Stimulated activated CD4-positive, alpha-beta T cell treated with anti-CD3 and anti-CD28 coated beads, Interleukin-12 subunit alpha, Interleukin-12 subunit beta, amount 100 ng/mL, for 24 hours (primary cell): ENCODE data around the gene NF1.

ENCODE experiments used
- DNase-seq, 2 experiments: peaks; one replicate each; pipeline ENCODE4 v3.0.0-alpha.2; 2020; ENCODE audit warnings: low read depth in 2 of 2

NF1 gene

DNA sequence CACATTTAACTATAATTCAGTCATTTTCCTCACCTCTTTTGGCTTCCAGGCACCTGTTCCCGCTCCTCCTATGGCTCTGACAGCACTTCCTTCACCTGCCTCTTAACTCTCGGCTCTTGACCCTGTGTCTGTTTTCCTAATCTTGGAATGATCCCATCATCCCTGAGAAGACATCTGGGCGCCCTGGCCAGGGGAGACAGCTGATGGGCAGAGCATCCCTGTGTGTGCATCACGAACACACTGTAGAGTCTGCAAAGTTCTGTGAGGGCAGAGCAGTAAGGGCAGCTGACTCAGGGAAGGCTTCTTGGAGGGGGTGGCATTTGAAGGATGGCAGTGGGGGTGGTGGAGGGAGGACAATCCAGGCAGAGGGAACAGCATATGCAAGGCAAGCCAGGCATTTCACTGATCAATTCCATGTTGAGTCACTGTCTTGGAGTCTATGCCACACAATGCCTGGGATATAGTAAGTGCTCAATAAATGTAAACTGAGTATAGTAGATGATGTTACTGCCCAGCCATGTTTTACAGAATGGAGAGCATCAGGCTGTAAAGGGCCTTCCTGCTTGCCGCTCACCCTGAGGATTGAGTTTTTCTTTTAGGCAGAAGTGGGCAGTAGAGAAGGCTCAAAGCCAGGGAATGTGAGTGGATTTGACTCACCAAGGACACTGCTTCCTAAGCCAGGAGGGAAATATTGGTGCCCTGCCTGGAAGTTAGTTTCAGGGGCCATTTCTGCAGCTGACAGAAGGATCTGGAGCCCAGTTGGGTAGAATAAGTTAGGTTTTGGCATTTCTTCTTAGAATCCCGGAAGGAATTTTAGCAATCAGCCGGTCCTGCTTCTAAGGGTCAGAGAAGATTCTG, 290.9 kb downstream of the NF1 start:
- no peak for DNase-seq

DNA sequence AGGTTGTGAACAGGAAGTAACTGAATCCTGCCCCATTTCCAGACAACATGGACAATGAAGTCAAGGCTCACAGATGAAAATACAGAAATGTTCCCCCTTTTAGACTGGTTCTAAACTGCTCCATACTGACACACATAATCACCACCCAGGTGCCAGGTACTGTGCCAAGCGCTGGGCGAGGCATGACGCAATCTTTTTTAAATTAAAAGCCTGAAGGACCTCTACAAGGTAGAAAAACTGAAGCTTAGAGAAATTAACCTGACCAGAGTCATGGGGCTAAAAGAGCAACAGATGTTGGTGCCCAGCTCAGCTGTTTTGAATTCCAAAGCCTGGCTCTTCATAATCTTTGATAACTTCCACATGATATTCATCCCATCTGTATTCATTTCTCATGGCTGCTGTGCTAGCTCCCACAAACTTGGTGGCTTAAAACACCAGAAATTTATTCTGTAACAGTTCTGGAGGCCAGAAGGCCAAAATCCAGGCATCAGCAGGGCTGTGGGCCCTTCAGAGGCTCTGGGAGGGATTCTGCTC, 291.8 kb downstream of the NF1 start:
- no peak for DNase-seq

DNA sequence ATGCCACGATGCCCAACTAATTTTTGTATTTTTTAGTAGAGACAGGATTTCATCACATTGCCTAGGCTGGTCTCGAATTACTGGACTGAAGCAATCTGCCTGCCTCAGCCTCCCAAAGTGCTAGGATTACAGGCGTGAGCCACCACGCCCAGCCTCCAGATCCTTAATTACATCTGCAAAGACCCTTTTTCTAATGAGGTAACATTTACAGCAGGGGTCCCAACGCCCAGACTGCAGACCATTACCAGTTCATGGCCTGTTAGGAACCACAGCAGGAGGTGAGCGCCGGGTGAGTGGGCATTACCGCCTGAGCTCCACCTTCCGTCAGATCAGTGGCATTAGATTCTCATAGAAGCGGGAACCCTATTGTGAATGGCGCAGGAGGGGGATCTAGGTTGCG, 292.7 kb downstream of the NF1 start:
- DNase-seq = no peak

DNA sequence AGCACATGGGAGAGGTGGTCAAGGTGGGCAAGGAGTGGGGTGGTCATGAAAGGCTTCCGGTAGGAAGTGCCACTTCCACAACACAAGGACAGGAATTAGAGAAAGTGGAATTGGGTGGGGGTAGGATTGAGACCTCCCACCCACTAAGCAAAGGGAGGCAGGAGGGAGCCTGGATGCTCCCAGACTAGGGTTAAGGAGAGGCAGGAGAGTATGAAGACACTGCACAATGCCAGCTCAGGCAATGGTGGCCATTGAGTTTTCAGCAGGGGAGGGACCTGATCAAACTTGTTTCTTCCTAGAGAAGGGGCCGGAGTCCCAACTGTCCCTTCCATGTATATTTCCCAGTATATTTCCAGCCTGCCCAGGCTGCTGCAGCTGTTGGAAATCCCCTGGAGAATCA, 293.6 kb downstream of the NF1 start:
- no peak for DNase-seq

DNA sequence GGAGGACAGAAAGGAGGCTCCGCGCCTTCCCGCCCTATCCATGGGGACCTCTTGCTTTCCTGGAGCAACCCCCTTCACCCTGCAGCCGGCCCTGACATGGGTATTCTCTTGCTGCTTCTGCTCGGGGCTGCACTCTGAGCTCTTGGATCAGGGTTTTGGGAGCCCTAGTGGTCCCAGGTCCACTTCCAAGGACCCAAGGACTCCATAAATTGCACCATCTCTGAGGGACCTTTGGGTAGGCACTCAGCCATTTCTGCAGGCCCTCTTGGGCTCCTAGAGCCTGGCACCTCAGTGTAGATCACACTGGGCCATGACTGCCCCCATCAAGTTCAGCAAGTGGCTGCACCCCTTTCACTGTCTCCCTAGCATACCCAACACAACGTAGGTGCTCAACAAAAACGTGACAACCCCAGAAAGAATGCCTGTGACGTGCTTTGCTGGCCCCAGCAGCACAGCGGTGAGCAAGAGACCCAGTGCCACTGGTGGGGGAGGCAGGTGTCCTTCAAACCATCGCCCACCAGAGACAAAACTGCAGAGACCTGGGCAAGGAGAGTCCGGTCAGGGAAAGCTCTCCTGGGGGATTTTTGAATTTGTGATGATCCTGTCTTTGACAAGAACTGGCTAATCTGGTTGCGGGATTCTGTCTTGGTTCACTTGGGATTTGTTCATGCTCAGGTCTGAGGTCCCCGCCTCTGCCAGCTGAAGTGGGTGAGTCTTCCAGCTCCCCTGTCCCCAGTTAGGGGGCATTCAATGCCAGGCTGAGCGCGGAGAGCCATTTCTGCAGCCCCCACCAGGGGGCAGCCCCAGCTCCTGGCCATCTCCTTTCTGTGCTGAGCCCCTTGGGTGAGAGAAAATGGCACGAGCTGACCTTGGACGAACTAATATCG, 294.2 kb downstream of the NF1 start:
- peak in 1 of 2 experiments; percentile 35 for DNase-seq

DNA sequence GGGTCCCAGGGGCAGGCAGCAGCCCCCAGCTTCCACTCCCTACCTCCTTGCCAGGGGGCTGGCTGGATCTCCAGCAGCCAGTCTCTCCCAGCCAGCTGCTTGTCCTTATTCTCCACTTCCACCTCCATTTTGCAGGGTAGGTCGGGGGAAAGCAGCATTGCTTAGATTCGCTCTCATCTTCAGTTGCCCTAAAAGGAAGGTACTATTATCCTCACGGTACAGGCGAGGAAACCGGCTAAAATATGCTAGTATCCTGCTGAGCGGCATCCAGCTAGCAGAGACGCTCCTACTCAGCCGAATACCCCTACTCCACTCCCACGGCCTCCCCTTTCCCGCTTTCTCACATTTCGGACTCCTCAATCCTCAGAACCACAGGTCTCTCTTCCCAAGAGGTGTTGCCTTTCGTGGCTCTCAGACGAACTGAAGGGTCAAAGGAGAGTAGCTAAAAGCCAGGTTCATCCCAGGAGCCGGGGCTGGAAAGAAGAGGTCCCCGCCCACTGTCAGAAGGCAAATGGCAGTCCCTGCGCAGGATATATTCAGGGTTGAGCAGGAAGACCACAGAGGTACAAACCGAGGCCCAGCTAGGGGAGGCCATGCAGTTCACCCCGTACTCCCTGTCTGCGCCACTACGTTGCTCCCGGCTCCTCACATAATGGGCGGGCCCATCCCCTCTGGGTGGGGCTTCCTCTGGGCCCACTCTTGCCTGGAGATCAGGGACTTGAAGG, 295.0 kb downstream of the NF1 start:
- no peak for DNase-seq

DNA sequence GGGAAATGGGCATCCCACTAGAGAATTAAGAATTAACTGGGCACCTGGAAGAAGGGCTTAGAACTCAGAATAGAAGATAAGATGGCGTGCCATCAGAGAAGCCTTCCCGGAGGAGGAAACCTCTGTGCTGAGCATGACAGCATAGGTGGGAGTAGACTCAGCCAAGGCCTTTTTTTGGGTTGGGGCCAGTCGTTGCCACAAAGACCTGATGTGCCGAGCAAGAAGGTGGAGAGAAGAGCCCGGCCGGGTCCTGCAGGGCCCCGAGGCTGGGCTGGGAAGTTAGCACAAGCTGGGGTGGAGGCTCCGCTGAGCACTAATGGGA, 295.6 kb downstream of the NF1 start:
- no peak for DNase-seq

DNA sequence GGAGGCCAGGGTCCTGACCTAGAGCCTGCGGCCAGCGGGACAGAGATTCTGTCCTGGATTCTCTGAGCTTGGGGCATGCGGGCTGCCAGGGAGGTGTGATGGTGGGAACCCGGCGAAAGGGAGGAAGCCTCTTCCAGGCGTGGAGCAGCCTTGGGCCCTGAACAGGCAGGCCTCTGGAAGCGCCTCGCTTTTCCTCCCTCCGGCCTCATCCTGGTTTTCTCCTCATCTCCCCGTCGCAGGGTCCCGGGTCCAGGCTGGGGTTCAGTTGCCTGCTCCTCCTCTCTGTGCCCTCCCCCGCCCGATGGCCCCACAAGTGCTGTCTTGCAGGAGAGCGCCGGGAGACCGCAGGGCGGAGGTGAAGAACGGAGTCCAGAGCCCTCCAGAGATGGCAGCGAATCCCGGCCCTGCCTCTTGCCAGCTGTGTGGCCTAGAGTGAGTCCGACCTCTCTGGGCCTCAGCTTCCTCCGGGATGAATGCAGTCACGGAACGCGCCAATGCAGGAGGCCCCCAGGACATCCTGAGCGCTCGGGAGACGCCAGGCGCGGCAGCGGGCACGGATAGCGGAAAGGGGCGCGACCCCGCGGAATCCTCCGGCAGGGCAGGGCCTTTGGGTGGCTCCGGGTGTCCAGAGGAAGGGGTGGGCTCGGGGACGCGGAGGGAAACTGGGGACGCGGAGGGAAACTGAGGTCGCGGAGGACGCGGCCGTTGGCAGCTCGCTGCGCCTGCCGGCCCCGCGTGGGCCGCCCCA, 296.1 kb downstream of the NF1 start:
- DNase-seq = no peak

DNA sequence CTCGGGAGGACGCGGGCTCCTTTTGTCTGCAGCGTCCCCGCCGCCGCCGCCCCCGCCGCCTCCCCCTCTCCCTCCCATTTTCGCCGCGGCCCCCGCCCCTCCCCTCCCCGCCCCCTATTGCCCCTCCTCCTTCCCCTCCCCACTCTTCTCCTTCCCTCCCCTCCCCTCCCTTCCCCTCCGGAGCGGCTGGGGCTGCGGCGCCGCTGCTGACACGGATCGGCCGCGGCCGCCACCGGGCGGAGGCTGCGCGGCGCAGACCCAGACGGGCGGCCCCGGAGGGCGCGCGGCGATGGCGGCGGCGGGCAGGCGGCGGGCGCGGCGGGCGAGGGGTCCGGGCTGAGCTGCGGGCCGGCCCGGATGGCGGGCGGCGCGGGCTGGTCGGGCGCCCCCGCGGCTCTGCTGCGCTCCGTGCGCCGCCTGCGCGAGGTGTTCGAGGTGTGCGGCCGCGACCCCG, 296.7 kb downstream of the NF1 start, which contains the start of gene RAB11FIP4:
TSS of gene RAB11FIP4 (plus strand) at position 180 of the 454 bp plus-strand sequence. CDS start at position 358, 178 bp downstream.
- DNase-seq = no peak

DNA sequence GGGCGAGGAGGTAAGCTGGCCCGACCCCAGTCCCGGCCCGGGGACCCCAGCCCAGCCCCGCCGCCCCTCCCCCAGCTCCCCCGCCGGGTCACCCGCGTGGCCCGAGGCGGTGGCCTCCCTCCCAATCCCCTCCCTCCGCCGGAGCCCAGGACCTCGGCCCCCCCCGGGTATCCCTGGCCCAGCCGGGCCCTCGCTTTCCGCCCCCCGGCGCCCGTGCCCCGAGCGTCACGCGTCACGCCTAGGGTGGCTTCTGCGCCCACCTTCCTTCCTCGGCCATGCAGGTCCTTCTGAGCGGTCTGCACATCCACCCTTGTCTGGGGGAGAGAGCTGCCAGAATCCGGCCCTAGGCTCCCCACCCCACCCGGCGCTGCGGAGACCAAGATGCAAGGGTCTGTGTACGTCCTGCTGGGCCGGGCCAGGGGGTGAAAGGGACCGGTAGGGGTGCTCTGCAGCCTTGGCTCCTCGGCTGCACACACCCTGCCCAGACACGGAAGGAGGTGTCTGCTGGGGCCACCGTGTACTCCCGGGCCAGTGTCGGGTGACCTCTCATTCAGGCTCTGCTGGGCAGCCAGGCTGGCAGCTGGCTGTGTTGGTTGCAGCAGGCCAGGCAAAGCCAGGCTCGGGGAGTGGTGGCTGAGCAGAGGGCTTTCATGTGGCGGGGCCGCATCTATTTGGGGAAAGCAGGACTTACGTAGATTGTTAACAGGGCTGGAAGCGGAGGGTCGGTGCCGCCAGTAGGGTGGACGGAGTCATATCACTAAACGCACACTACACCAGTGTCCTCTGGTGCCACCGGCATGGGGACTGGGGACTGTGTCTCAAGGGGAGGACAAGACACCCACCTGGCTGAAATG, 297.5 kb downstream of the NF1 start:
- no peak for DNase-seq

DNA sequence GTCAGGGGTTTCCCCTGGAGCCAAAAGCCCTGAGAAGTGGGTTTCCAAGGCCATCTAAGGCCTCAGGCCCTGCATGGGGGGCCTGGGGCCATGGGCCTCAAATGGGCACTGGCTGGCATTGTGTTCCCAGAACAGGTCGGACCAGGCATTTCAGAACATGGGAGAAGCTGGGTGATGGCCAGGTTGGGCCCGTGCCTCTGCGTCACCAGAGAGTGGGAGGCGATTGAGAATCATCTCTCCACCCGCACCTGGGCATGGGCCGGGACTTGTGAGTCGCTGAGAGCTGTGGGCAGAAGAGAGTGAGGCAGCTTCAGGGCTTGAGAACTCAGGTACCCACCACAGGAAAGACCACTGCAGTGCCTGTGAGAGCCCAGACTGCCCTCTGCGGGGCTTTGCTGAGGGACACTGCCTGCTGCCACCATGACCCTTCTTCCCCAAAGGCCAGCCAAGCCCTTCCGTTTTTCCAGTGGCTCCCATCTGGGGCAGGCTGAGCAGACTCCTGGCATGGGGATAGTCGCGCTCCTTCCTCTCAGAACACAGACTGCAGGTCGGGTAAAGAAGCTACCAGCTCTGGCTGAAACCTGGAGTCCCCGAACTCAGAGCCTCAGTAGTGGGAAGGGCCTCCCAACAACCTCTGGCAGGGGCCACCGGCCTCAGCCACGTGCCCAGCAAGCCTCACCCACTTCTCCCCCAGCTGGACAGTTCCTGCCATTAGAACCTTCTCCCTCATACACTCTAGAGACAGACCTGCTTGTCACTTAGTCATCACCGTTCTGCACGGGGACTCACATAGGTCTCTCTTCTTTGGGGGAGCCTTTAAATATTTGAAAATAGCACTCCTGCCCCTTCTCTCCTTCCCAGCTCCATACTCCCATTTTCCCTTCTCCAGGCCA, 298.3 kb downstream of the NF1 start:
- no peak for DNase-seq

DNA sequence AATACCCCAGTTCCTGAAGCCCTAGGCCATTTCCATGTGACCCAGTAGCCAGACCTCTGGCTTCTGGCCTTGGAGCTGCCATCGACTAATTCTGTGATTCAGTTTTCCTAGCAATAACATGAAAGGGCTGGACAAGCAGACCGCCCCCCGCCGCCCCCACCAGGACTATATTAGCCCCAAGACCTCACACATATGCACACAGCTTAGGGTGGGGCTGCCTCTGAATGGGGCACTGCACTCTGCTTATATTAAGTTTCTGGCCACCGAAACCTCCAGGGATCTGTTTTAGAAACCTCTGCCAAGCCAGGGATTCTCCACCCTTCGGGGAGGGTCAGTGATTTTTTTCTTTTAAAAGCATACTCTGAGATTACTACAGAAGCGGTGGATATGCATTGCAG, 299.0 kb downstream of the NF1 start:
- no peak for DNase-seq

DNA sequence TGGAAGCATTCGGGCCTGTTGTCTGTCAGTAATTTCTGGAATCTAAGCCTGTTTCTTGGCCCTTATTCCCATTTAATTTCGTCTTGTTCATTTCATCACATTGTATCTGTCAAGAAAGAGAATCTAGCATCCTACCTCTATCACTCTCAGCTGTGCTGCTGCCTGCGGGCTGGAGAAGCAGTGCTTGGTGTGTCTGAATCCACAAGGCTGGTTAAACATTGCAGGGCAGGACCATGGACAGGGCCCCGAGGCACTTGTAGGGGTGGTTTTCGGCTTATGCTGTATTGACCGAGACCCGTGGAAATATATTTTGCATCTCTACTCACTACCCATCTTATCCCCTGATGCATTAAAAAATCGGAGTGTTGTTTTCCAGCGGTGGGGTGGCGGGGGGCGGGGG, 299.8 kb downstream of the NF1 start:
- peak in 1 of 2 experiments; percentile 41 for DNase-seq

DNA sequence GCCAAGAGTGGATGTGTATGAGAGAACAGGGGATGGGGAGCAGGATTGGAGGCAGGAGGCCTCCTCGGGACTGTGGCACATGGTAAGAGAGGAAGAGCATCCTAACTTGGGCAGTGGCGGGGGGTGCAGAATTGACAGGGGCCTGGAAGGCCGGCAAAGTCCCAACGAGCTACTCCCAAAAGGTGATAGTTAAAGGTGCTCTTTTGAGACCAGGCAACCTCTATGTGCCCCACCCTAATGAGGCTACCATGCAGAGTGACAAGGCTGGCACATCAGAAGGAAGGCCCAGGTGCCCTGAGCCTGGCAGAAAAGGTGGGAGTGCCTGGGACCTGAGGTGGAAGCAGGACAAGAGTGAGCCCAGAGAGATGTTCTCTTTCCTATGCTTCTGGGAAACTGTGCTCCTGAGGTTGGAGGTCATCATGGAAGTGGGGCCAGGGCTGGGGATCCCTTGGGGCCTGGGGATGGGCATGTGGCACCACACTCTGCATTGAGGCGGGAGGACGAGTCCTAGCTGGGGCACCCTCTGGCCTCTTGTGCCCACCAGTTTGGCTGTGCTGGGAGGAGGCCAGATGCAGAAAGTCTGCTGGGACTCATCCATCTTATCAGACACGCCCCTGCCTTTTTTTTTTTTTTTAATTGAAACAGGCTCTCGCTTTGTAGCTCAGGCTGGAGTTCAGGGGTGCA, 302.6 kb downstream of the NF1 start:
- no peak for DNase-seq

DNA sequence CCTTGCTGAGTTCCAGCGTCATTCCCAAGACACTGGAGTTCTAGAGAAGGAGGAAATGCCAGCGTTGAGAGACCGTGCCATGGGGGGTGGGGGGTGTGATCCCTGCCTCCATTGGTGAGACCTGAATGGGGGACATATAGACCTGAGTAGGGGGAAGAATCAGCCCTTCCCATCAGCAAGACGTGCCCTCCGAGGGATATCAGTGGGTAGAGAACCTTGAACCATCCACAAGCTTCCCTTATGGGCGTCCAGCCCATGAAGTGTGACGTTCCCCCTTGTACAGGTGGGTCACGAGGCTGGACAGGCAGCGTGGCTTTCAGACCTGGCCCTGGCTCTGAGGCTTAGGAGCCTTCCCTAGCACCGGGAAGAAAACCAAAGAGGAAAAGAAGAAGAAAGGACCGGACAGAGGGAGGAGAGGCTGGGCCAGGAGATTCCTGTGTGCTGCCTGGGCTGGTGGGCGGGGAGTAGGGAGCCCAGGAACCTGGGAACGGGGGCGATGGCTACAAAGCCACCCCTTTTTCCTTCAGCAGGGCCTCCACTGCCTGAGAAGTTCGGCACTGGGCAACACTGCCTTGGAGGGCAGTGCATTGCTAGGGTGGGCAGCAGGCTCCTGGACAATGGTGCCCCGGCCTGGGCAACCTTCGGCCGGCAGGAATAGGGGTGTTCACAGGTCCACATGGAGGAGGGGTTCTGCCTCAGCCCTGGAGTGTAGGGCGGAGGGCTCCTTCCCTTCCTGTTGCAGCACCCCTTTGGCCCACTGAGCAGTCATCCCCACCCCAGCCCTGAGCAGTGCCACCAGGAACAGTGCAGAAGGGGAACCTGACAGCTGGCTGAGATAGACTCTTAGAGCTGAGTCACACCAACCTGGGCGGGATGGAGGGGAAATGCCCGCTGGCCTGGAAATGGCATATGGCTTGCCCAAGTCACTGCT, 303.9 kb downstream of the NF1 start:
- DNase-seq = no peak

DNA sequence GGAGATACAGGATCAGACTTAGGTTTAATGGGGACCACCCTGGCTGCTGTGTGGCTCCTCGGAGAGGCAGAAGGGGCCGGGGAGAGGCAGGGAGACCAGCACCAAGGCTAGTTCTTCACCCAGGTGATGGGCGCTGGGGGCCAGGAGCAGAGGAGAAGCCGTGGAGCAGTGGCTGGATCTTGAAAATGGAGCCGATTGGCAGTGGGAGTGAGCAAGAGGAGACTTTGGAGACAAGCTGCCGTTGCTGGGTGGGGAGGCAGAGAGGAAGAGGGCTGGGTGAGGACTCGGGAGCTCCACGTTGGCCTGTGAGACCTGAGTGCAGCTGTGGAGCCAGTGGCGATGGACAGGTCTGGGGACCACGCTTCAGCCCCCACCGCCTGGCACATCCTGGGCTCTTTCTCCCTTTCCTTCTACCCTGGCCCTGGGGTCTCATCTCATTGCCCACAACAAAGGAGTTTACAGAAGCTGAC, 305.7 kb downstream of the NF1 start:
- DNase-seq = no peak
